ENCODE results near the gene SV2C.
"Not testable (repeated sequence)": the region's sequence is repeated elsewhere in the genome, so short reads cannot be mapped to it uniquely, and the experiment has no call there.

SV2C gene

DNA sequence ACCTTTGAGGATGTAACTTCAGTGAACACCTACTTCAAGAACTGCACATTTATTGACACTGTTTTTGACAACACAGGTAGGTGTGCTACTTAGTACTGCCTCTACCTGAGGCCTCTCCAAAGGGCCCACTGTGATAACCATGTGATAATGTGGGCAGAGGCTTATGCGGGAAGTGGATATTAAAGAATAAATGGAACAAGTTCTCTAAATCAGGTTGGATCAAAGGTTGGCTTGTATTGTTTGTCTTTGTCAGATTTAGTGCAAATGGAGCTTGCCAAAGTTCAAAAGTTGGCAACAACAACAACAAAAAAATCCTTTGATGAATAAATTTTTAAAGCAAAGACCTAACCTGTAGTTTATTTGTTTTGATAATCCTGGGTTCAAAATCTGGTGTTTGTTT lies 215.7 kb downstream of the SV2C start:
- DNase-seq (ENCODE audit: low read depth) = no peak

- DNase-seq (ENCODE audit: low read depth) = no peak
These were observed 216.4 kb downstream of the SV2C start for GRCh38 chr5:76299592-76299991.

- DNase-seq (ENCODE audit: low read depth) = not testable (repeated sequence)
These were observed 218.7 kb downstream of the SV2C start for GRCh38 chr5:76301932-76302331.

- DNase-seq (ENCODE audit: low read depth) = not testable (repeated sequence)
These were observed 219.5 kb downstream of the SV2C start for GRCh38 chr5:76302661-76303060.

GRCh38 chr5:76303921-76304320 lies 220.7 kb downstream of the SV2C start:
- DNase-seq (ENCODE audit: low read depth) = no peak

DNA sequence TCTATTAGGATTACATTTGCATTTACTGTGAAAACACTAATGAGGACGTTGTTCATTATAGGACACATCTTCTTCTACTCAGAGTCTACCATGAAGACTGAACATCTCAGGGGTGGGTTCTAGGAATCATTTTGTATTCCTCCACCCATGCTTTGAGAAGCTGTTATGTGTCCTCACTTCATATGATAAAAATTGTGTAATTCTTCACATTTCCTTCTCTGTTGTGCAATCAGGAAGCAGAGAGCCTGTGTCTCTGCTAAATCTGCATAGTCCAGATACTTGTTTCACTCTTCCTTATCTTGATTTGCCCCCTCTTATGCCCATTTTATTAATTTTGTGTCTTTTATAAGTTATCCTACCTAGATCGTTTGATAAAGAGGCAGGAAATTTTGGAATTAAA lies 222.1 kb downstream of the SV2C start:
- no peak for DNase-seq (ENCODE audit: low read depth)

DNA sequence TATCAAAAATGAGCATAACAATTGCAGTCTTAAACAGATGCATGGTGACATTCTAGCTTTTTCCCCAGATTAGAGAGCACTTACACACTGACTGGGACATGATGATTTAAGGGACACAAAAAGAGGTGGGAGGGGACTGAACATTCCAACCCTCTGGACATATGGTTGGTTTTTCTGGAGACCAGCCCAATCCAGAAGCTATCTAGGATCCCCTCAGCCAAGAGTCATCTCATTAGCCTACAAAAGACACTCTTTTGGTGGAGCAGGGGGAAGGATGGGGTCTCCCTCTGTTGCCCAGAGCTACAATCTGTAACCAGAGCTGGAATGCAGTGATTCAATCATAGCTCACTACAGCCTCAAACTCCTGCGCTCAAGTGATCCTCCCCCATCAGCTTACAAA lies 222.6 kb downstream of the SV2C start:
- no peak for DNase-seq (ENCODE audit: low read depth)

DNA sequence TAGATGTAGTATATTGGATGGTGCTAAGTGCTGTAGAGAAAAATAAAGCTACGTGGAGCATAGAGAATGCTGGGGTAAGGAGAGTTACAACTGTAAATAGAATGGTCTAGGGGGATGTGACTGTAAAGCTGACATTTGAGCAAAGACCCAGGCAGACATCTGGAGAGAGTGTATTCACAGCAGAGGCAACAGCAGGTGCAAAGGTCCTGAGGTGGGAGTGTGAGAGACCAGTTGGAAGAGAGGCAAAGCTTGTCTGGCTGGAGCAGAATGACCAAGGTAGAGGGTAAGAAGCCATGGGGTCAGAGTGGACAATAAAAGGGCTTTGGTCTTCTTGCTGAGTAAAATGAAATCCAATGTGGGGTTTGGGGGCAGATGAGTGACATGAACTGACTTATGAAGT lies 227.0 kb downstream of the SV2C start:
- no peak for DNase-seq (ENCODE audit: low read depth)

- DNase-seq (ENCODE audit: low read depth) = no peak
These were observed 229.6 kb downstream of the SV2C start for GRCh38 chr5:76312783-76313182.

DNA sequence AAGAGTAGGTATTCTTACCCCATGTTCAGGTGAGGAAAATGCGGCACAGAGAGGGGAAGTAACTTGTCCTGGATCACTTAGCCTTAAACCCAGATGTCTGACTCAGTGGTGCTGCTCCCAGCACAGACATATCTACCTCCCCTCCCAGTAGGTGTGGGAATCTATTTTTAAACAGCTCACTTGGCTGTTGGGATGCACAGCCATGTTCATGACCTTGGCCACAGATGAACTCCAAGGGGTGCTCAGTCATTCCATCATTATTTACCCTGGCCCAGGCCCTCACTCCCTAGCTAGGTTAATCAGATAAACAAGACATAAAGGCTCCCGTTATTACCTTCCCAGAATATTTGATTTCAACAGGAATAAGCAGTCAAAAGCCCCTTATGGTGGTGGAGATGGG lies 231.5 kb downstream of the SV2C start:
- DNase-seq (ENCODE audit: low read depth) = no peak

DNA sequence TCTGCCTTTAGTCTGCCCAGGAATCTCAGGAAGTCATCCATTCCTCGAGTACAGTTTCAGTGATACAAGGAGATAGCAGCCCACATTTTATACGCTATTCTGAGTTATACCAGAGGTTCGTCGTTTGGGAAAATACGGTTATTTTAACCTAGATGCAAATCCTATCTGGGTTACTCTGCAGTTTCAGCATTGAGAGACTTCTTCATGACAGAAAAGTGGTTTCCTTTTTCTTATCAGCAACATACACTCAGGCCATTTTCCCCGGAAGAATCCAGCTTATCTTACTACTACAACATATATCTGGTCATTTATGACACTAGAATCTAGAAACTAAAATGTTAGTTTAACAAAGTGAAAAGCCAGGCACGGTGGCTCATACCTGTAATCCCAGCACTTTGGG lies 236.5 kb downstream of the SV2C start:
- DNase-seq (ENCODE audit: low read depth) = no peak

- DNase-seq (ENCODE audit: low read depth) = not testable (repeated sequence)
These were observed 240.3 kb downstream of the SV2C start for GRCh38 chr5:76323494-76323893.

- DNase-seq (ENCODE audit: low read depth) = no peak
These were observed 242.1 kb downstream of the SV2C start for GRCh38 chr5:76325326-76325725.

DNA sequence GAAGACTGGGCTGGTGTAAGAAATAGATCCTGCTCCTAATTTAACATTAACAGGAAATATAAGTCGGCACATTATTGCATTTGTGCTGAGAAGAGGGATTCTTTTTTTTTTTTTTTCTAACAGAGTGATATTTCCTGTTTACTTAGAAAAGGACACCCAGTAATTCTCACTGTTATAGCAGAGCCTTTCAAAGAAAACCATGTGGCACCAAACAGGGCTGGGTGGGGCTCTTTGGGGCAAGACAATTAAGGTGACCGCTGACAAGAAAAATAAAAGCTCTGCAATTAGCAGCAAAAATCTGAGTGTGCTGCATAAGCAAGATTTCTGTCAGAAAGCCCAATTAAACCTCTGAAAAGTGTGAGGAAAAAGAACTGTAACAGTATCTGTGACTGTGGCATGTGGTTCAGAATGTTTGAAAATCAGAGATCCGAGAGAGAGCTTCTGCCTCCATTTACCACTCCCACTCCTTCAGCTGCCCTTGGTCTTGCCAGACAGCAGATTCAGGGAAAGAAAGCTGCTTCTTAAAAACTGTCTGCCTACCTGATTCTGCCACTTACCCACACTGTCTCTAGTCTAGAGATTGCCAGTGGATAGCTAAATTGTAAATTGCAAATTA lies 242.8 kb downstream of the SV2C start:
- DNase-seq (ENCODE audit: low read depth) = no peak

DNA sequence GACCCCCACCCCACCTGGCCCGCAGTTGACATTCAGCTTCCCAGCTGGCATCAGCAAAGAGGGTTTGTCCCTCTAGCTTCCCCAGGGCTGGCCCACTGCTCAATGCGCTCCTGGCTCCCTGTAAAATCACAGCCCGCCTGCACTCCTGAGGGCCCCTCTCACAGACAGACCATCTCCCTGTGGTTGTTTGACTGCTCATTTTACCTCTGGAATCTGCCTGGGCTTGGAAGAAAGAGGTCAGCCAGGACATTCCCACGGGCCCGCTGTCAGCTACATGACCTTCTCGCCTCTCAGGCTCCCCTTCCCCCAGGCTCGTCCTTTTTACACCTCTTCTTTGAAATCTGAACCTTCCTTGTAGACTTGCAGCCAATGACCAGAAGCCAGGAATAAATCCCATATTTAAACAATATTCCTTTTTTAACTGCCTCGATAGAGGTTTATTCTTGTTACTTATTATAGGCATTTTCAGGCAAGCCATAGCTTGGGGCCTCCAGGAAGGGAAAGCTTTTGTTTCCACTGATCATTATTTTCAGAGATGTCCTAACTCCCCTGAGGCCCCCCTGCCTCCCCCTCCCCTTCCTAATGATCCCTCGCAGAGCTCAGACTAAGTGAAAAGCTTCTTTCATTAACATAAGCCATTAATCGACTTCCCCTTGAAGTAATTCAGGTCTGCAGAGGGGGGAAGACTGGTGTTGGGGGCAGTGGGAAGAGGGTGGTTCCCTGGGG lies 243.6 kb downstream of the SV2C start:
- no peak for DNase-seq (ENCODE audit: low read depth)

DNA sequence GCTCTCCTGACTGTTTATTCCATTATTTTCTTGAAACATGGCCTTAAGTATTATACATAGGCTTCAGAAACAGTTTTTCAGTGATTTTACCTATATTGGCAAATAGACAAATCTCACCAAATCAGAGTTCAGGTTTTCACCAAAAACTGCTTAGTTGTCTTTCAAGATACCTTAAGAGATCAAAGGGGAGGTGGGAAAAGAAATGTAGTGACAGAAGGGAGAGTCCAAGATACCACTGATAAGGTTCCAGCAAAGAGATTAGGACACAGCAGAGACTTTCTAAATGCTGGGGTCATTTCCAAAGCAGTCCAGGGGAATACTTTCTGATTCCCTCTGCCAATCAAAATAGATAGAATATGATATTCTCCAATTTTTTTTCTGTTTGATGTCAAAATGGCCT lies 246.2 kb downstream of the SV2C start:
- no peak for DNase-seq (ENCODE audit: low read depth)

DNA sequence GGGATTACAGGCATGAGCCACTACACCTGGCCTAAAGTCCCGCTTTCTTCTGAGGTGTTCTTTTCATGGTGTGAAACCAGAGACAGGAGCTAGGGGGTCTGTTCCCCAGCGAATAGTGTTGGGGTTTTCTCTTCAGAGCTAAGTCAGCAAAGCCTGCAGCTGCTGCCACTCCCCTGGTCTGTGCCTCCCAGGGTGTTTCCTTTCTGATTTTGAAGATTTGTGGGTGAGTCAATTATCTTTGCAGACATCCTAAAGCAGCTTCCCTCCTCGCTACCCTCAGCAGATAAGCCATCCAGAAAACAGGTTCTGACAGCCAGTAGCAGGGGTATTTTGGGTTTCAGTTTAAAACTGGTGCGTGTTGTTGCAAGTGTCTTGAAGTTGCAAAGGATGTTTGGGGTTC lies 247.9 kb downstream of the SV2C start:
- DNase-seq (ENCODE audit: low read depth) = no peak

- no peak for DNase-seq (ENCODE audit: low read depth)
These were observed 248.9 kb downstream of the SV2C start for GRCh38 chr5:76332102-76332501.

DNA sequence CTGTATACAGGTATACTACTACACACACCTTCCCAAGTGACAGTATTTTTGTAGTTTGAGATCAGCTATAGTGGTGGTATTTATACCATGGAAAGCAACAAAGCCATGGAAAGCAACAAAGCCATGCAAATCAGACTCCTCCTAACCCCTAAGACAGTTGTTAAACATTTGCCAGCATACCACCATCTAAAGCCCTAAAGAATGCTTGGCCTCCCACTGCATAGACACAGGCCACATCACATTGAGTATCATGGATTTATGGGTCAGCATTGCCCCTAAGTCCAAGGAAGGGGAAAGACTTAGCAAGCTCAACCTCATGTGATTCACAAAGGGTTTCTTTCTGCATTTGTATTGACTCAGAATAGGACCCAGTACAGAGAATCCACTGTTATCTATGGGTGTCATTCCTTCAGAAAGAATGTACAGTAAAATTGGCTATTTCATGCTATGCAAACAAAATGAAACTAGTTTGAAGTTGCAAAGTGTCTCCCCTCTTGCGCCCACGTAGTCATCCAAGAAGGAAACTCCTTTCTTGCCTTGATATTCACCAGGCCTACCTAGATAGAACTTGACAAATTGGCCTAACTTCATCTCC lies 249.5 kb downstream of the SV2C start:
- no peak for DNase-seq (ENCODE audit: low read depth)

- DNase-seq (ENCODE audit: low read depth) = no peak
These were observed 250.4 kb downstream of the SV2C start for GRCh38 chr5:76333571-76333970.

- DNase-seq (ENCODE audit: low read depth) = no peak
These were observed 251.4 kb downstream of the SV2C start for GRCh38 chr5:76334574-76334973.

- DNase-seq (ENCODE audit: low read depth) = not testable (repeated sequence)
These were observed 252.3 kb downstream of the SV2C start for GRCh38 chr5:76335451-76335850.

- not testable (repeated sequence) for DNase-seq (ENCODE audit: low read depth)
These were observed 253.1 kb downstream of the SV2C start for GRCh38 chr5:76336253-76336809.

All from stimulated activated CD8-positive, alpha-beta memory T cell treated with anti-CD3 and anti-CD28 coated beads, Interleukin-4, amount 100 ng/mL, for 24 hours (primary cell).